Transverse colon (tissue), 4 donors: ENCODE results near the gene ARNT2. TPM values are rescaled to one million over a fixed set of nuclear protein-coding genes. Genes with fewer than 3 reads are reported as not detected.

Experiments used
- DNase-seq: peaks from one replicate; pipeline ENCODE4 v3.0.0-alpha.2; 2019
- H3K27ac ChIP-seq, 4 donors: fragments of 200-600 bp; sonication (generic); 2 replicates each; pipeline ENCODE4 v1.5.1; 2016 to 2018; ENCODE audit warnings: inconsistent platforms in 4 of 4
- H3K27me3 ChIP-seq: fragments of 200-600 bp; sonication (generic); 2 replicates; pipeline ENCODE4 v1.5.1; 2017; ENCODE audit warnings: inconsistent platforms
- H3K36me3 ChIP-seq, 4 donors: fragments of 200-600 bp; sonication (generic); 2 replicates each; pipeline ENCODE4 v1.5.1; 2017 to 2019; ENCODE audit warnings: inconsistent platforms in 4 of 4
- H3K4me1 ChIP-seq, 4 donors: fragments of 200-600 bp; sonication (generic); 2 replicates each; pipeline ENCODE4 v1.5.1; 2017 to 2020; ENCODE audit warnings: inconsistent platforms in 4 of 4
- H3K4me3 ChIP-seq, 4 donors: fragments of 200-600 bp; sonication (generic); 1 replicate in 1 of 4; 2 replicates in 3 of 4; pipeline versions ENCODE4 v1.5.1 to v1.6.1; 2017 to 2019; ENCODE audit warnings: inconsistent platforms in 4 of 4
- H3K9me3 ChIP-seq, 2 donors: fragments of 200-600 bp; sonication (generic); 2 replicates each; pipeline ENCODE4 v1.5.1; 2017 to 2019; ENCODE audit warnings: inconsistent platforms in 2 of 2
- CTCF ChIP-seq, 5 experiments: fragments of 200-600 bp in 3 of 5; fragments of 450-650 bp in 2 of 5; sonication (generic) in 3 of 5; IDR thresholded peaks; 1 replicate in 2 of 5; 2 replicates in 3 of 5; pipeline ENCODE4 v1.5.1; 2016 to 2017; ENCODE audit warnings: antibody characterized with exemption in 5 of 5, inconsistent platforms in 3 of 5, mild to moderate bottlenecking in 2 of 5, moderate library complexity in 1 of 5
- EP300 ChIP-seq: sonication (generic); formaldehyde crosslinking; IDR thresholded peaks from one replicate; pipeline ENCODE4 v1.6.1; 2017; ENCODE audit warnings: antibody characterized with exemption, low read depth
- POLR2A ChIP-seq: fragments of 450-650 bp; IDR thresholded peaks from one replicate; pipeline ENCODE4 v1.6.1; 2016; ENCODE audit warnings: antibody characterized with exemption, mild to moderate bottlenecking, moderate library complexity
- POLR2AphosphoS5 ChIP-seq, 3 donors: sonication (generic); formaldehyde crosslinking; IDR thresholded peaks; one replicate each; pipeline ENCODE4 v1.6.1; 2016; ENCODE audit warnings: antibody characterized with exemption in 3 of 3
- WGBS, 2 donors: methylation state at CpG; one replicate each; pipeline ENCODE4 v1.1.5; 2018; ENCODE audit warnings: low coverage in 1 of 2; 5-methylcytosine and 5-hydroxymethylcytosine counted together
- in situ Hi-C, 4 donors: fragments of 200-750 bp; cut with MboI; loops; one replicate each; pipeline versions ENCODE4 v1.15.0 to v1.15.1; 2017; ENCODE audit warnings: low sequenced_read_pairs in 3 of 4, low pct_ligation_motif_present in 1 of 4, low pct_unique_long_range_greater_than_20kb in 1 of 4
- intact Hi-C: fragments of 100-400 bp; cut with DNase I; formaldehyde crosslinking; loops from one replicate; pipeline ENCODE4 v1.15.1; 2023; ENCODE audit warnings: low total_unique reads
- total RNA-seq, 4 donors: library from RNA; depleted of rRNA; stranded (reverse); fragments of >200 nt; gene quantifications; one replicate each; pipeline ENCODE4 v1.1.0, GENCODE V29; 2016

ARNT2 gene
- total RNA-seq, 4 donors from 2014 or later = 1.9 to 4.0 (median 2.5) TPM; not detected in 1

- no peaks in the 10 kb centered on the region for H3K9me3 ChIP-seq
- no peaks in the 10 kb centered on the region for H3K36me3 ChIP-seq
- intact Hi-C loops = no loop called here
- H3K4me1 ChIP-seq = no peaks in the 10 kb centered on the region
- in situ Hi-C loops = no loop called here
- WGBS, 2 donors = 83 to 85% methylated on average over 2 of the region's 2 CpGs
- DNase-seq = no peak
- H3K4me3 ChIP-seq = no peak overlapping the region
- no peak overlapping the region for H3K27ac ChIP-seq
- no peak for TF ChIP-seq POLR2AphosphoS5 (IDR thresholded peaks at IDR 0.05)
- TF ChIP-seq POLR2A = no peak
- no peak for TF ChIP-seq CTCF (IDR thresholded peaks at IDR 0.05)
- no peak for TF ChIP-seq EP300
- no peaks in the 10 kb centered on the region for H3K27me3 ChIP-seq
Measured at GRCh38 chr15:80495401-80495942, 91.3 kb downstream of the ARNT2 start.

- H3K4me1 ChIP-seq = no peaks in the 10 kb centered on the region
- no peak for DNase-seq
- no peaks in the 10 kb centered on the region for H3K36me3 ChIP-seq
- in situ Hi-C loops (no loop called here), intact Hi-C loops (no loop called here)
- WGBS, 2 donors = 33 to 77% methylated on average over 1 to 2 of the region's 2 CpGs
- no peaks in the 10 kb centered on the region for H3K9me3 ChIP-seq
- no peak overlapping the region for H3K27ac ChIP-seq
- TF ChIP-seq POLR2A (no peak), EP300 (no peak), POLR2AphosphoS5 (IDR thresholded peaks at IDR 0.05) (no peak), CTCF (IDR thresholded peaks at IDR 0.05) (no peak)
- no peaks in the 10 kb centered on the region for H3K27me3 ChIP-seq
- H3K4me3 ChIP-seq = no peak overlapping the region
Measured at GRCh38 chr15:80496096-80496495, 91.9 kb downstream of the ARNT2 start.

GRCh38 chr15:80497221-80497620 is 93.0 kb downstream of the ARNT2 start:
- DNase-seq = no peak
- no peaks in the 10 kb centered on the region for H3K27me3 ChIP-seq
- no peak for TF ChIP-seq POLR2A
- no peak for TF ChIP-seq CTCF (IDR thresholded peaks at IDR 0.05)
- TF ChIP-seq POLR2AphosphoS5 (IDR thresholded peaks at IDR 0.05) = no peak
- TF ChIP-seq EP300 = no peak
- no peak overlapping the region for H3K4me3 ChIP-seq
- intact Hi-C loops (no loop called here), in situ Hi-C loops (no loop called here)
- 80 to 100% methylated on average over 1 of the region's 1 CpG for WGBS, 2 donors
- no peaks in the 10 kb centered on the region for H3K9me3 ChIP-seq
- H3K27ac ChIP-seq = no peak overlapping the region
- no peaks in the 10 kb centered on the region for H3K4me1 ChIP-seq
- no peaks in the 10 kb centered on the region for H3K36me3 ChIP-seq

GRCh38 chr15:80498652-80499051 is 94.5 kb downstream of the ARNT2 start:
- no peak for TF ChIP-seq CTCF (IDR thresholded peaks at IDR 0.05)
- TF ChIP-seq POLR2AphosphoS5 (IDR thresholded peaks at IDR 0.05) = no peak
- TF ChIP-seq POLR2A = no peak
- TF ChIP-seq EP300 = no peak
- H3K27ac ChIP-seq = no peak overlapping the region
- in situ Hi-C loops (no loop called here), intact Hi-C loops (no loop called here)
- no peak overlapping the region for H3K4me3 ChIP-seq
- no peaks in the 10 kb centered on the region for H3K9me3 ChIP-seq
- WGBS, 2 donors = 77% methylated on average over 4 of the region's 4 CpGs; no CpG with 5 or more reads in 1 of the 2 donors
- no peaks in the 10 kb centered on the region for H3K36me3 ChIP-seq
- H3K4me1 ChIP-seq = no peaks in the 10 kb centered on the region
- H3K27me3 ChIP-seq = no peaks in the 10 kb centered on the region
- DNase-seq = no peak
